ENCODE measurements around the gene SERPINA1.

SERPINA1 gene

DNA sequence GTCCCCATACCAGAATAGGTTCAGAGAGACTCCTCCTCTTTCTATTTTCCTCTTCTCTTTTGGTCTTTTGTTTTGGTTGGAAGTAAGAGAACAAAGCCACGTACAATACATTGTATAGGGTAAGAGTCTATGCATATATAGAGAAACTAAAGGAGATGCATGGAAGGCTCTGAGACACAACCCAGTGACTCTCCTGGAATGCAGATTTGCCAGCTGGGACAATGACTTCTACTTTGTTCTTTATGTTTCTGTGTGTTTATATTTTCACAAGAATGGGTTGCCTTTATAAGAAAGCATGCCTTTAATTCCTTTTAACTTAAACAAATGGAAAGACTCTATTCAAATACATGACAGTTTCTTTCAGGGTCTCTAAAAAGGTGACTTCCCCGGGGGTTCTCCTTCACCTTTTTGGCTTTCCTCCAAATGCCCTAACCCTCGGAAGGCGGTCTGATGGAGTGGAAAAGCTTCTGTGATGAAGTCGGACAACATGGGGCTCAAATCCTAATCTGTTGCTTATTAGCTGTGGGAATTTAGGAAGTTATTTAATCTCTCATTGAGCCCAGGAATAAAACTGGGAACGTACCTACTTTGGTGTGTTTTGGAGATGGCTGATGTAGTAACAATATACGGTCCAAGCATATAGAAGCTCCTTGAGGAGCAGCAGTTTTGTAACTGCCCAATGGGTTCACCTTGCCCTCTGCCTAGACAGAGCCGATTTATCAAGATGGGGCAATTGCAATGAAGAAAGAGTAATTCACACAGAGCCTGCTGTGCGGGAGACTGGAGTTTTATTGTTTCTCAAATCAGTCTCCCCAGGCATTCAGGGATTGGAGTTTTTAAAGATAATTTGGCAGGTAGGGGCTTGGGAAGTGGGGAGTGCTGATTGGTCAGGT lies 9.1 kb upstream of the SERPINA1 start:
- DNase-seq (ENCODE audit: low read depth): no peak

DNA sequence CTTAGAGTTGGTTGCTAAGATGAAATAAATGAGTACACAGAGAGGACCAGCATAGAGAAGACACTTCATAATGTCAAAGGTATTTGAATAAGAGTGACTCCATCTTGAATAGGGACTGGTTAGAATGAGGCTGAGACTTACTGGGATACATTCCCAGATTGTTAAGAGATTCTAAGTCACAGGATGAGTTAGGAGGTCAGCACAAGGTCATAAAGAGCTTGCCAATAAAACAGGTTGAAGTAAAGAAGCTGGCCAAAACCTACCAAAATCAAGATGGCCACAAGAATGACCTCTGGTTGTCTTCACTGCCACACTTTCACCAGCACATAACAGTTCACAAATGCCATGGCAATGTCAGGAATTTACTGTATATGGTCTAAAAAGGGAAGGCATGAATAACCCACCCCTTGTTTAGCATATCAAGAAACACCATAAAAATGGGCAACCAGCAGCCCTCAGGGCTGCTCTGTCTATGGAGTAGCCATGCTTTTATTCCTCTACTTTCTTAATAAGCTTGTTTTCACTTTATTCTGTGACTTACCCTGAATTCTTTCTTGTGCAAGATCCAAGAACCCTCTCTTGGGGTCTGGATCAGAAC lies 8.3 kb upstream of the SERPINA1 start:
- no peak for DNase-seq (ENCODE audit: low read depth)

DNA sequence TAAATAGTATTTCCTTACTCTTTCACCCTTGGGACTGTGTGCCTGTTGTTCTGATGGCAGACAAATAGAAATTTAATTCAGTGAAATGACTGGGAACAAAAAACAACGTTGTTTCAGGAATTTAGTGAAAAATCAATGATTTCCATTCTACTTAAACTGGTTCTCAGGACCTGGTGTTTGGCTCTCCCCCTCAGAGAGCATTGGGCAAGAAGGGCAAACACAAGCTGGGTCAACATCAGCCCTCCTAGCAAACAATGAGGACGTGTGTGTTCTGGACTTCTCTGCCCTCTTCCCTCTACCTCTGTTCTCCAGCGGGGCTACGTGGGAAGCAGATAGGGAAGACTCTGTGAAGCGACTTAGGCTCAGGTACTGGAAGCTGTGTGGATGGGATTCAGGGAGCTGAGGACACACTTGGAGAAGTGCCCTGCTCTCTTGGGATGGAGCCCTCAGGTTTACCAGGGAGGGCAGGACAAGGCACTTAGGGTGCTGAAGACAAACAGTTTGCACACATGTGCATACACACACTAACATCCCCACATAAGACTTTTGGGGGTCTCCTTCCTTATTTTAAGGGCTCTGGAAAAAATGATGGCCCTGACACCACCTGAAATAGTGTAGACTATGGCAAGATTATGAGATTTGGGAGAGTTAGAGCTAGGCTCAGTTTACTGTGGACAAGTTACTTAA lies 7.6 kb upstream of the SERPINA1 start:
- no peak for DNase-seq (ENCODE audit: low read depth)

DNA sequence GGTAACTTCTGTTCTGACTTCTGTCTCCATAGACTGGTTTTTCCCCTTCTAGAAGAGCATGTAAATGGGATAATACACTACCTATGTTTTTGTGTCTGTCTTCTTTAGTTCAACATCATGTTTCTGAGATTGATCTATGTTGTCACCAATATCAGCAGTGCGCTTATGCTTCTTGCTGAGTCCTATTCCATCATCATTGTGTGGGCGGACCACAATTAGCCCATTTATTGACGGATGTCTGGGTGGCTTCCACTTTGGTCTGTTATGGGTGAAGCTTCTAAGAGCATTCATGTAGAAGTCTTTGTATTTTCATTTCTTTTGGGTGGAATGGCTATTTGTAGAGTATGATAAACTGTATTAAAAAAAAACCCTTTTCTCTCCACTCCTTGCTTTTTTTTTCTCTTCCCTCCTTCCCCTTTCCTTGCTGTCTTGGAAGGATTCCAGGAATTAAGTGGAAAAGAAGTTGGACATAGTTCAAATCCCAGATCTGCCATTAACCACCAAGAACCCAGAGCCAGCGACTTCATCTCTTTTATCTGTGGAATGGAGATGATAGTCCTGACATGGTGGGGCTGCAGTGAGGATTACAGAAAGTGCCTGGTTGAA lies 7.0 kb upstream of the SERPINA1 start:
- DNase-seq (ENCODE audit: low read depth): no peak

DNA sequence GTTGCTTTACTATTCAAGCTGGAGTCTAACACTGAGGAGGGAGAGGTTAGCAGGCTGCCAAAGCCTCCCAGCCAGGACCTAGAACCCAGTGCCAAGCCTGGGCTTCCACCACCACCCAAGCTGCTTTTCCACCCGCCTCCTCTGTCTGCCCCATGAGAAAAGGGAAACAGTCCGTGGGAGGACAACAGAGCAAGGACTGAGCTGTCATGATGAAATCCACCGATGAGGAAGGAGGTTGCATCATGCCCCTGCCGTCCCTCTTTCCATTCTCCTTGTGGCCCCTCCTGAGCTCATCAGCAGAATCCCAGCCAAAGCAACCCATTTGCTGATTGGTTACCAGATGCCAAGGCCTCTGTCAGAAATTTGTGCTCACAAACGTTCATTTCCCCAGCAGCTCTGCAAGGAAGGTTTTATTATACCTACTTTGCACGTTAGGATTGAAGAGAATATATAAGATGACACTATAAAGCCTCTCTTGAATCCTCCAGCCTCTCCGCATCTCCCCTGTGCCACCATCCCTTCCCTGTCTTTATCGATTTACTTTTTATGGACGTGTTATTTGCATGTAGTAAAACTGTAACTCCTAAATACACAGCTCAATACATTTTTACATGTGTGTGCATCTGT lies 6.3 kb upstream of the SERPINA1 start:
- DNase-seq (ENCODE audit: low read depth): no peak

DNA sequence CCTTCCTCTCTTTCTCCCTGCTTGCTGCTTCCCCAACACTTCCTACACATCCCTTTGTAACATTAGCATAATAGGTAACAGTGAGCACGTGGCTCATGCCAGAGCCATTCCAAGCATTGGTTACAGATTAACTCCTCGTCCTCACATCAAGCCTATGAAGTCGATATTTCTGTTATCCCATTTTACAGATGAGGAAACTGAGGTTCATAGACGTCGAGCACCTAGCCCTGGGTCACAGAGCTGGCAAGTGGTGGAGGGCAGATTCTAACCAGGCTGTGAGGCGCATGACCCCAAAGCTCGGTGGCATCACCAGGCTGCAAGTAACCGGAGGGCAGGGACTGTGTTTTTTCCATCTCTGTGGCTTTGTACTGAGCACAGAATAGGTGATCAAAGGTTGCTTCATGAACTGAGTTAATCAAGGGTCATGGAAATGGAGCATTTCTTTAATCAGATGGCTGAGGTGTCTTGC lies 5.7 kb upstream of the SERPINA1 start:
- no peak for DNase-seq (ENCODE audit: low read depth)

DNA sequence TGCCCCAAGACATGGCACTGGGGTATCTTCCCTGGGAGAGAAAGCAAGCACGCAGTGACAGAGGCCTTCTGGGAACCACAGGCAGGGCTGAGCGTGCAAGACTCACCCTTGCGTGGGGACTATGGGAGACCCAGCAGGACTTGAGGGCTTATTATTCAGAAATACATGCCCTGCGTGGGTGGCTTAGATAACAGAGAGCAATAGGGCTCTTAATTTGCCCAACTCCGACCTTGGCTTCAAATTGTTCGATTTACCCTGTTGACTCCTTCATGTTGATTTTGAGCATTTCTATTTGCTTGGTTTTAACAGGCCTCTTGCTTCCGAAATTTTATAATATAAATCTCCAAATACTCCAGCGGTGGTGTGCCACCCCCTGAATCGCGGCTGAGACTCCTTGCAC lies 5.1 kb upstream of the SERPINA1 start:
- no peak for DNase-seq (ENCODE audit: low read depth)

DNA sequence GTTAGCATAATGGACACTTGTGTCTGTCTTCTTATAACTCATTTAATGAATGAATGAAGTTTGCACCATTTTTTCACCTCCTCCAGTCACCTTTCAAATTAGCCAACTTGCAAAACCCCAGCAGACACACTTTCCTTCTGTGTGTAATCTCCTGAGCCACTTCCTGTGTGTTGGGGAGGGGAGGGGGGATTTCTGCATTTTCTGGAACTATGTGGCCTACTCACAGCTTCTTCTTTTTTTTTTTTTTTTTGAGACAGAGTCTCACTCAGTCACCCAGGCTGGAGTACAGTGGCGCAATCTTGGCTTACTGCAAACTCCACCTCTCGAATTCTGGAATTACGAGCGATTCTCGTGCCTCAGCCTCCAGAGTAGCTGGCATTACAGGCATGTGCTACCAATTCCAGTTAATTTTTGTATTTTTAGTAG lies 4.1 kb upstream of the SERPINA1 start:
- DNase-seq (ENCODE audit: low read depth): no peak

DNA sequence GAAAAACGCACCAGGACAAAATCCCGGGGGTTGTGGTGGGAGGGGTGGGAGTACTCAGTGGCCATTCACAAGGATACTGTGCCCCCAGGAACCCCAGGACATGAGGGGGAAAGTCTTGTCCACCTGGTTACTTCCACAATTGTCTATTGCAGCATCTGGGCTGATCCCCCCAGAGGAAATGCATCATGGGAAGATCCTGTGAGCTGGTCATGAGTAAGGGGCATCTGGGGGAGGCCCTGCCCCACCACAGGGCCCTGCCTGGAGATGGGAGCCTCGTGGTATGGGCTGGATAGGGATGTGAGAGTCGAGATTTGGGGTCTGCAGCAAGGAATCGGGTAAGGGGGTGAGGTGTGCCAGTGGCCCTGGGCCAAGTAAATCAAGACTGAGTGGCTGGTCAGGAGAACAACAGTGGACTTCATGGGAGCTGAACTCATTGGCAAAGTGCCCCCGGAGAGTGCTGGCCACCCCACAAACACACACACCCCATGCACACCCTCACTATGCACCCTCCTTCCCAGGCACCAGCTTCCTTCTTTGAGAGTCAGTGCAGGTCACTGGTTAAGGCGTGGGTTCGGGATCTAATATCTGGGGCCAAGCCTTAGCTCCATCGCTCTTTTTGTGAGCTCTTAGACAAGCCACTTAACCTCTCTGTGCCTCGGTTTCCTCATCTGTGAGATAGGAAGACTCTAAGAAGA lies 3.0 kb upstream of the SERPINA1 start:
- no peak for DNase-seq (ENCODE audit: low read depth)

DNA sequence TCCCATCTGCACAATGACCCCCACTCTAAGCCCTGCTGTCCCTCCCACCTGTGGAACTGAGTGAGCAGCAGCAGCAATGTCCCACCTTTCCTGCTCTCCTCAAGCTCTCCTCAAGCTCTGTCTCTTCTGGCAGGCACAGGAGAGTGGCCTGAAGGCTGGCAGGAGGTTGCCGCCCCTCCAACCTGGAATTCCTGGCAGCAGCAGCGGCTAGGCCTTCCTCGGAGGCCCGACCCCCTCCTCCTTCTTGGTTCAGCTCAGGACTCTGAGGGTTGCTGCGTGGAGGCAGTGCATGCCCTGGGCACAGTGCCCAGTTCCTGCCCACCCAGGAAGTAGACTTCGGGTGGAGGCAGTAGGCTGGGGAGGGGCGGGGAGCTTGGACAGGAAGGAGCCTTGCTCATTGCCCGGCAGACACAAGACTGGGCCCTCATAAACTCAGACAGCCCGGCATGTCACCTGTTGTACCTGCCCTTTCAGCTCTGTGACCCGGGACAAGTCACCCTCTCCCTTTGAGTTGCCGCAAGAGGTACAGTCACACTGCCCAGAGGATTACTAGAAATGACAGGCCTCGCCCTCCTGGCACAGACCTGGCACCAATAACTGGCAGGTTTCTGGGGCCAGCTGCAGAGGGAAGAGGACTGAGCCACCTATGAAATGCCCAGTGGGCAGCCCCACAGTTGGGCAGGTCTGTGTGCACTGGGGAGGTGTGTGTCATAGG lies 2.1 kb upstream of the SERPINA1 start:
- DNase-seq (ENCODE audit: low read depth): no peak

DNA sequence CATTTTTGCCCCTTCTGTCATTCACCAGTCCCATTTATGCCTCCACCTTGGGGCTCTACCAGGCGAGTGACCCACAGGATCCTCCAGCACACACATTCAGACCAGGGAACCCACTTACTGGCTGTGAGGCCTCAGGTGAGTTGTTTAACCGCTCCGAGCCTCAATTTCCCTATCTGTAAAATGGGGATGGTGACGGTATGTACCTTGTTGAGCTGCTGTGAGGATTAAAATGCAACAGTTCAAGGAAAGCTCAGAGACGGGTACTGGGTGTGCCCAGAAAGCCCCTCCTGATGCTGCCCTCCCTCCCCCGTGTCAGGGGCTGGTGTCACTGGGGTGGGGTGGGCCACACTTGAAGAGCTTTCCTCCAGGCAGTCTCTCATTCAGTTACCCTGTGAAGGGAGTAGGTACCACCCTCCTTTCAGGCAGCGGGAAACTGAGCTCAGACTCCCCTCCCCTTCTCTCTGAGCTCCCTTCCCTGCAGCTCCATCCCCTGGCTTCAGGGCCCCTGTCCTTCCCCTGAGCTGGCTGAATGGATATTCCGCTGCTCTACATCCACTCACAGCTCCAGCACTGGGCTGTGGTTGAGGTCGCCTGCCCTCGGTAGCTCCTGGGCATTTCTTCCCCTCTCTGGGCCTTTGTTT lies 1.4 kb upstream of the SERPINA1 start:
- DNase-seq (ENCODE audit: low read depth): no peak

DNA sequence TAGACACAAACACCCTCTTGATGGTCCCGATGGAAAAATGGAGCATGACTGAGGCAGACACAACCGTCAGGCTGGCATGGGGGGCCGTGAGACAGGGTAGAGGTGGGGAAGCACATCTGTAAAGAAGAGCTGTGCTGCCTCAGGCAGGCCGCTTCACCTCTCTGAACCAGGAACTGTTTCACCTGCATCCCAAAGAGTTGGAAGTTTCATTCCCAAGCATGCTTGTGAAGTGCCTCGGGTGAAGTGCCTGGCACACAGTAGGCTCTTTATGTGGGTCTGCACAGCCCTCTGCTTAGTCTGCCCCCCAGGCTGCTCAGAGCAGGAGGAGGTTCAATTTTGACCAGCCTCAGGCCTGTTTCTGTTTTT lies 685 bp upstream of the SERPINA1 start:
- no peak for DNase-seq (ENCODE audit: low read depth)

DNA sequence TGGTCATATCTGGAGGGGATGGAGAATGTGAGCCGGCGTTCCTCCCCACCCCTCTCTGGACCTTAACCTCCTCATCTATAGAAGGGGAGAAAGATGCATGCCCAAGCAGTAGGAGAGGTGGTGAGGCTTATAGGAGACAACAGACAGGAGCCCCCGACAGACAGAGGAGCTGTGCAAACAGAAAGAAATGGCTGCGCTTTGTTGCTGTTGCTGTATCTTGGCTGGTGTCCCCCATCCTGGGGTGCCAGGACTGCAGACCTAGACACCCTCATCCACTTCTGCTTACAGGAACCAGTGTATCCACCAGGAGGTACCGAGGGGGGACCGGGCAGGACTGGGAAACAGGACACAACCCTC lies 397 bp downstream of the SERPINA1 start:
- no peak for DNase-seq (ENCODE audit: low read depth)

DNA sequence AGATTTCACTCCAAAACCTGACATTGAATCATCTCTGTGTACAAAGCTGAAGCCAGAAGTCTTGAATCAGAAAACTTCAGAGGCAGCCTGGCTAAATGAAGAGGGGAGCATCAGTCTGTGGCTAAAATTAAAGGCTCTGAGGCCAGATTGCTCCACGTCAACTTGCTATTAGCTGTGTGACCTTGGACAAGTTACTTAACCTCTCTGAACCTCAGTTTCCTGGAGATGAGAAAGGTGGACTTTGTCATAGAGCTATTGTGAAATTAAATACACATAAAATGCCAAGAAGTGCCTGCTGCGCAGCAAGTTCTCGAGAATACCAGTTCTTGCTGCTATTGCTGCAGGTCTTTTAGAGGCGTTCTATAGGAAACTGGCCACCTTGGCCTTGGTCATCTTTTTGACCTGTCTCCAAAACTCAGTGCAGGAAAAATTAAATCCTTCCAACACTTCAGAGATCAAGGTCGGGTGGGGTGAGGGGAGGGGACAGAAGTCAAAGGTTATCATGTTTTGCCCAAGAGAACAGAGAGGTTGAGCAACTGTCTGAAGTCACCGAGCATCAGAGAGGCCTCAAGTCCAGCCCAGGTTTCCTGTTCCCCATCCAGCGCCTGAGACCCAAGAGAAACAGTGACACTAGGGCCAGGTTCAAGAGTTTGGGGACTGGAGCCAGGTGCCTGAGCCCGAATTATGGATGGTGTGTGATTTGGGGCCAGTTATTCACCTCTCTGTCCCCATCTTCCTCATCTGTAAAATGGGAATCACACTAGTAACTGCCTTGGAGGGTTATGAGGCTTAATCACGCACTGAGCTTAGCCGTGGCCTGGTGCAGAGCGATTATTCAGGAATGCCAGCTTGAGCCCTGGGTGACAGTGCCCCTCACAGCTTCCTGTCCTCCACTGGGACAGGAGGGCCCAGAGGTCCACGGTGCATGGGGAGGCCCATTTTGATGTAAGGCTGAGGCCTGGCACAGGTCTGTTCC lies 1.1 kb downstream of the SERPINA1 start:
- DNase-seq (ENCODE audit: low read depth): no peak

DNA sequence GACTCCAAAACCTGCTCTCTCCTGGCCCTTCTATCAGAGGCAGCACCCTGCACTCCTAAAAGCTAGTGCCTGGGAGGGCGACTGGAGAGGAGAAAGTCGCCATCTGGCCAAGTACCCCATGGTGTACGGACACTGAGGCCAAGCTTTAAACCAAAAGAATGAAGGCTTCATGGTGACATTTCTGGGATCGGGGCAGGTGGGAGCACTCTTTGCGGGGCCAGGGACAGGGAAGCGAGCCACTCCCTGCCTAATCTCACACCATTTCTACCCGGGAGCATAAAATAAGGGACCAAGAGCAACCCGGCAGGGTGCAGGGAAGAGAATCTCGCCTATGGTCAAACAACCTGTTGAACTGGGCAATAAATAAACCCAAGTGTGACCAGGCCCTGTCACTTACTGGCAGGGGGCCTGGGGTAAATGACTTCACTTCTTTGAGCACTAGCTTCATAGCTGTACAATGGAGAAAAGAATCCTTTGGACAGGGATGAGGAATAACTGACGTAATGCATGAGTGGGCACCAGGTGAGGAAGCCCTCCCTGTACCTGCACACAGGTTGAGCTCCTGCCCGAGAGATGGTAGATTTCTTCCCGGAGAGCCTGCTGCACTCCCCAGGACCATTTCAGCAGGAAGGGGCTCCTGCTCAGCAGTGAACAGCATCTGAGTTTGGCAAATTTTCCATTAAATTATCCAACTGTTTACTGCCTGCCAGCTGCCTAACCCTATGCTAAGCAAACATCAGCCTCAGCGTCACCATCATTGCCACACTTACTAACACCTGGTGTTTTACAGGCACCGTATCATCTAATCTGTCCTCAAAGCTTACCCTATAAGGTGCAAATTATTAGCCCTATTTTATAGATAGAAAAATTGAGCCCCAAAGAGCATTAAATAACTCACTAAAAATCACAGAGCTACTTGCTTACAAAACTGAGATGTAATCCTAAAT lies 2.0 kb downstream of the SERPINA1 start:
- DNase-seq (ENCODE audit: low read depth): no peak

DNA sequence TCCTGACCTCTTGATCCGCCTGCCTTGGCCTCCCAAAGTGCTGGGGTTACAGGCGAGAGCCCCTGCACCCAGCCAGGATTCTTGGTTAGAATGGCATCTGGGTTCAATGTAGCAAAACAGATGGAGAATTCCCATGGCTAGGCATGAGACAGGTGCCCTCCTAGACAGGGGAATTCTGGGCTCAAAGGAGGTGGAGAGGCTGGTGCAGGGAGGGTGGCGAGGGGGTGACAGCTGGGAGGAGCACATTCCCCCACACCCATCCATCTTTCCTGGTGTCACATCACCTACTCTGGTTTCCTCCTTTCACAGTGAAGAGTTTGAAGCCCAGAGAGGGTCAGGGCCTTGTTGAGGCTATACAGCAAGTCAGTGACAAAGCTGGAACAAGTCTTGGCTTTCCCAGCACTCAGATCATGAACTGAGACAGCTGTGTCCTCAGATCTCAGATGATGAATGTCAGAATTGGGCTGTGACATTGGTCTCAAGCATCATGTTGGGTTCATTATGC lies 2.8 kb downstream of the SERPINA1 start:
- DNase-seq (ENCODE audit: low read depth): no peak

DNA sequence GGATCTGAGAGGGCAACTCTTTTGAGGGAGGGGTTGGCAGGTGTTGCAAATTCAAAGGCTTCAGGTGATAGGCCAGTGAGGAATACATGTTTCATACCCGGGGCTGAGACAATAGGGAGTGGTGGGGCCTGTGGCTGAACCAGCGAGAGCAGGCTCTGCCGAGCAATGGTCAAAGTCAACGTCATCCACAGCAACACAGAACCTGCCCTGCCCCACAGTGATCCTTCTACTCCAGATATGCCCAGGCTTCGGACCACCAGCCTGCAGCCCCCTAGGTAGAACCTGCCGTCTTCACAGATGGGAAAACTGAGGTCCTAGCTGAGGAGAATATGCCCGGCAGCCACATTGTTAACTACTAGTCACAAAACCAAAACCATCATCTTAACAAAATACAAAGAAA lies 4.1 kb downstream of the SERPINA1 start:
- DNase-seq (ENCODE audit: low read depth): no peak

DNA sequence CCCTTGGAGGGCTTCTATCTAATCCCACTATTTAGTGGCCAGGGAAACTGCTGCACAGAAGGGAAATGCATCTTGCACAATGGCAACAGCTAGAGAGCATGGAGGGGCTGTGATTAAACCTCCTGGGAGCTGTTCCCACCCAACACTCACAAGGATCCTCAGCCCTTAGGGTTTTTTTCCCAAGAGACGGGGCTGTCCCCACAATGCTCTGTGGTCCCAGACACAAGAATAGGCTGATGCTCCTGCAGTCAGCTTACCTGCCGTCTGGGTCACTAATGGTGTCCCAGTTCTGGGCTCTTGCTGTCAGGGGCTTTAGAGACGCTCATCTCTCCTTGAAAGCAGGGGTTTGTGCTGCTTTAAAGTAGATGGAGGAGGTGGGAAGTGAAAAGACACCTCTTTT lies 4.6 kb downstream of the SERPINA1 start:
- no peak for DNase-seq (ENCODE audit: low read depth)
